ENCODE measurements around the gene TBC1D22B.

- TF ChIP-seq POLR2A (IDR thresholded peaks at IDR 0.05; ENCODE audit: low read depth, low read length) (no peak), POLR2AphosphoS5 (IDR thresholded peaks at IDR 0.05; ENCODE audit: low read depth, low read length) (no peak), TAF1 (IDR thresholded peaks at IDR 0.05; ENCODE audit: low read depth, low read length) (no peak), SPI1 (IDR thresholded peaks at IDR 0.05; ENCODE audit: low read depth, low read length) (no peak)
Measured at GRCh38 chr6:37261198-37261597, 3.6 kb downstream of the TBC1D22B start.

All from GM12891 (cell line).